ENCODE results near the gene C1orf56.
A peak's percentile ranks its signal among the peaks of the same experiment; 100 is the strongest.

Gene C1orf56

GRCh38 chr1:151008244-151009205 is 39.0 kb upstream of the C1orf56 start, which contains the start of gene PRUNE1:
Gene PRUNE1, plus strand, starts transcription at chr1:151008449. Its CDS starts 184 bp downstream, at chr1:151008633.
- no peak for TF ChIP-seq EZH2phosphoT487 (IDR thresholded peaks at IDR 0.05; ENCODE audit: low read depth)
- TF ChIP-seq CTCF (IDR thresholded peaks at IDR 0.05; ENCODE audit: low read depth, low read length), result no peak
- Histone ChIP-seq H3K27me3 (ENCODE audit: low read depth, low read length) (no peaks in the 10 kb centered on the region), H3K4me2 (ENCODE audit: low read length) (peak within 1 kb of the TSS; percentile 85), H4K20me1 (ENCODE audit: insufficient read depth, low read length) (no peaks in the 10 kb centered on the region), H3K4me3 (ENCODE audit: low read length) (peak within 1 kb of the TSS; percentile 90), H3K9ac (ENCODE audit: low read length) (peak within 1 kb of the TSS; percentile 94), H3K9me3 (ENCODE audit: insufficient read depth, low read length) (no peaks in the 10 kb centered on the region), H2AFZ (ENCODE audit: low read depth, low read length) (peak within 1 kb of the TSS; percentile 97), H3K36me3 (replicated peaks; ENCODE audit: low read depth, low read length) (no peaks in the 10 kb centered on the region), H3K27ac (ENCODE audit: low read length) (peak within 1 kb of the TSS; percentile 25), H3K79me2 (ENCODE audit: low read length) (peaks cover 14% of the 10 kb centered on the region; the same call in 1 of the 2 replicates), H3K4me1 (ENCODE audit: low read length) (peaks cover 33% of the 10 kb centered on the region)

- H3K4me2 ChIP-seq (ENCODE audit: low read length), result peak overlapping the region; percentile 85
- peaks cover 33% of the 10 kb centered on the region for H3K4me1 ChIP-seq (ENCODE audit: low read length)
- peak overlapping the region; percentile 97 for H2AFZ ChIP-seq (ENCODE audit: low read depth, low read length)
- H3K27ac ChIP-seq (ENCODE audit: low read length), result no peak overlapping the region
- H3K4me3 ChIP-seq (ENCODE audit: low read length), result peak overlapping the region; percentile 90
- peak overlapping the region; percentile 94 for H3K9ac ChIP-seq (ENCODE audit: low read length)
- H3K36me3 ChIP-seq (replicated peaks; ENCODE audit: low read depth, low read length), result no peaks in the 10 kb centered on the region
- TF ChIP-seq CTCF (IDR thresholded peaks at IDR 0.05; ENCODE audit: low read depth, low read length) (no peak), EZH2phosphoT487 (IDR thresholded peaks at IDR 0.05; ENCODE audit: low read depth) (no peak)
- H3K9me3 ChIP-seq (ENCODE audit: insufficient read depth, low read length), result no peaks in the 10 kb centered on the region
- H3K27me3 ChIP-seq (ENCODE audit: low read depth, low read length), result no peaks in the 10 kb centered on the region
- H4K20me1 ChIP-seq (ENCODE audit: insufficient read depth, low read length), result no peaks in the 10 kb centered on the region
- peaks cover 14% of the 10 kb centered on the region; the same call in 1 of the 2 replicates for H3K79me2 ChIP-seq (ENCODE audit: low read length)
These were observed 38.4 kb upstream of the C1orf56 start for GRCh38 chr1:151009206-151009587.

- Histone ChIP-seq H3K27me3 (ENCODE audit: low read depth, low read length) (no peaks in the 10 kb centered on the region), H3K36me3 (replicated peaks; ENCODE audit: low read depth, low read length) (no peaks in the 10 kb centered on the region), H4K20me1 (ENCODE audit: insufficient read depth, low read length) (no peaks in the 10 kb centered on the region), H3K9ac (ENCODE audit: low read length) (no peak overlapping the region), H3K4me3 (ENCODE audit: low read length) (peak overlapping the region; percentile 90), H2AFZ (ENCODE audit: low read depth, low read length) (no peak overlapping the region), H3K9me3 (ENCODE audit: insufficient read depth, low read length) (no peaks in the 10 kb centered on the region), H3K4me1 (ENCODE audit: low read length) (peaks cover 33% of the 10 kb centered on the region), H3K4me2 (ENCODE audit: low read length) (peak overlapping the region; percentile 85), H3K27ac (ENCODE audit: low read length) (no peak overlapping the region), H3K79me2 (ENCODE audit: low read length) (peaks cover 14% of the 10 kb centered on the region; the same call in 1 of the 2 replicates)
- no peak for TF ChIP-seq CTCF (IDR thresholded peaks at IDR 0.05; ENCODE audit: low read depth, low read length)
- no peak for TF ChIP-seq EZH2phosphoT487 (IDR thresholded peaks at IDR 0.05; ENCODE audit: low read depth)
These were observed 37.7 kb upstream of the C1orf56 start for GRCh38 chr1:151009674-151010345.

- no peaks in the 10 kb centered on the region for H3K9me3 ChIP-seq (ENCODE audit: insufficient read depth, low read length)
- H3K79me2 ChIP-seq (ENCODE audit: low read length), result peaks cover 14% of the 10 kb centered on the region; the same call in 1 of the 2 replicates
- H3K4me3 ChIP-seq (ENCODE audit: low read length), result no peak overlapping the region
- peaks cover 33% of the 10 kb centered on the region for H3K4me1 ChIP-seq (ENCODE audit: low read length)
- H3K9ac ChIP-seq (ENCODE audit: low read length), result no peak overlapping the region
- H4K20me1 ChIP-seq (ENCODE audit: insufficient read depth, low read length), result no peaks in the 10 kb centered on the region
- H3K27me3 ChIP-seq (ENCODE audit: low read depth, low read length), result no peaks in the 10 kb centered on the region
- H3K27ac ChIP-seq (ENCODE audit: low read length), result no peak overlapping the region
- no peak overlapping the region for H2AFZ ChIP-seq (ENCODE audit: low read depth, low read length)
- TF ChIP-seq CTCF (IDR thresholded peaks at IDR 0.05; ENCODE audit: low read depth, low read length), result no peak
- TF ChIP-seq EZH2phosphoT487 (IDR thresholded peaks at IDR 0.05; ENCODE audit: low read depth), result no peak
- no peaks in the 10 kb centered on the region for H3K36me3 ChIP-seq (replicated peaks; ENCODE audit: low read depth, low read length)
- H3K4me2 ChIP-seq (ENCODE audit: low read length), result no peak overlapping the region
These were observed 37.2 kb upstream of the C1orf56 start for GRCh38 chr1:151010346-151010726.
